ENCODE results near the gene IL20RA. TPM values are rescaled to one million over a fixed set of nuclear protein-coding genes. Genes with fewer than 3 reads are reported as not detected.

IL20RA gene
- total RNA-seq, 6 donors from 2014 or later, result 7.5 to 44.8 (median 9.7) TPM

- ATAC-seq (ENCODE audit: low FRiP score in 2 of 2) (no peak), DNase-seq (no peak)
- Histone ChIP-seq H3K36me3 (no peaks in the 10 kb centered on the region), H3K4me3 (no peak overlapping the region), H3K9me3 (no peaks in the 10 kb centered on the region), H3K4me1 (no peaks in the 10 kb centered on the region), H3K27me3 (no peaks in the 10 kb centered on the region), H3K27ac (no peak overlapping the region)
- WGBS, 2 donors, result 94 to 95% methylated on average over 3 of the region's 3 CpGs
- TF ChIP-seq POLR2A (IDR thresholded peaks at IDR 0.05), result no peak
- TF ChIP-seq EP300 (IDR thresholded peaks at IDR 0.05), result no peak
- no peak for TF ChIP-seq POLR2AphosphoS5 (IDR thresholded peaks at IDR 0.05)
- TF ChIP-seq CTCF (IDR thresholded peaks at IDR 0.05), result no peak
These were observed 11.5 kb upstream of the IL20RA start for GRCh38 chr6:137056121-137056880.

GRCh38 chr6:137051790-137052472 is 7.2 kb upstream of the IL20RA start:
- Histone ChIP-seq H3K27me3 (no peaks in the 10 kb centered on the region), H3K9me3 (no peaks in the 10 kb centered on the region), H3K27ac (no peak overlapping the region), H3K4me3 (no peak overlapping the region), H3K4me1 (no peaks in the 10 kb centered on the region), H3K36me3 (no peaks in the 10 kb centered on the region)
- TF ChIP-seq POLR2A (IDR thresholded peaks at IDR 0.05) (no peak), POLR2AphosphoS5 (IDR thresholded peaks at IDR 0.05) (no peak), EP300 (IDR thresholded peaks at IDR 0.05) (no peak), CTCF (IDR thresholded peaks at IDR 0.05) (no peak)
- no peak for DNase-seq
- ATAC-seq (ENCODE audit: low FRiP score in 2 of 2), result no peak
- 64 to 72% methylated on average over 3 of the region's 3 CpGs for WGBS, 2 donors

GRCh38 chr6:137049095-137049494 is 4.3 kb upstream of the IL20RA start:
- 68 to 72% methylated on average over 2 of the region's 2 CpGs for WGBS, 2 donors
- Histone ChIP-seq H3K27ac (no peak overlapping the region), H3K4me1 (peaks cover 0 to 9% (median 5%) of the 10 kb centered on the region in 4 donors), H3K36me3 (no peaks in the 10 kb centered on the region), H3K9me3 (no peaks in the 10 kb centered on the region), H3K4me3 (no peak overlapping the region), H3K27me3 (peaks cover 0 to 7% (median 3%) of the 10 kb centered on the region in 4 donors)
- TF ChIP-seq POLR2AphosphoS5 (IDR thresholded peaks at IDR 0.05) (no peak), CTCF (IDR thresholded peaks at IDR 0.05) (no peak), EP300 (IDR thresholded peaks at IDR 0.05) (no peak), POLR2A (IDR thresholded peaks at IDR 0.05) (no peak)
- no peak for ATAC-seq (ENCODE audit: low FRiP score in 2 of 2)
- DNase-seq, result no peak

- peaks cover 0 to 9% (median 3%) of the 10 kb centered on the region in 4 donors for H3K27me3 ChIP-seq
- H3K4me1 ChIP-seq, result peaks cover 0 to 16% (median 9%) of the 10 kb centered on the region in 4 donors
- DNase-seq, result peak in 1 of 2 donors; percentile 22
- peak overlapping the region in 1 of 4 donors; percentile 10 for H3K27ac ChIP-seq
- H3K36me3 ChIP-seq, result no peaks in the 10 kb centered on the region
- ATAC-seq (ENCODE audit: low FRiP score in 2 of 2), result no peak
- WGBS, 2 donors, result 75 to 83% methylated on average over 5 of the region's 5 CpGs
- no peak for TF ChIP-seq EP300 (IDR thresholded peaks at IDR 0.05)
- no peak for TF ChIP-seq CTCF (IDR thresholded peaks at IDR 0.05)
- H3K9me3 ChIP-seq, result no peaks in the 10 kb centered on the region
- no peak overlapping the region for H3K4me3 ChIP-seq
These were observed 2.2 kb upstream of the IL20RA start for GRCh38 chr6:137046871-137047412.
